ENCODE data around the gene SLF2.

- TF ChIP-seq CREB1 (CRISPR knock-in tag; IDR thresholded peaks at IDR 0.05) (no peak), E2F4 (CRISPR knock-in tag; IDR thresholded peaks at IDR 0.05; ENCODE audit: borderline replicate concordance, low read depth) (no peak), NR1H2 (CRISPR knock-in tag; IDR thresholded peaks at IDR 0.05) (no peak), CTCF (IDR thresholded peaks at IDR 0.05) (no peak), ARID4B (CRISPR knock-in tag; IDR thresholded peaks at IDR 0.05; ENCODE audit: borderline replicate concordance) (no peak), FOXK1 (CRISPR knock-in tag; IDR thresholded peaks at IDR 0.05) (no peak), ZNF138 (CRISPR knock-in tag; conservative IDR thresholded peaks at IDR 0.05) (no peak), ZNF121 (CRISPR knock-in tag; IDR thresholded peaks at IDR 0.05) (no peak), USF2 (CRISPR knock-in tag; IDR thresholded peaks at IDR 0.05) (no peak), MAX (CRISPR knock-in tag; IDR thresholded peaks at IDR 0.05) (no peak), AFF4 (CRISPR knock-in tag; IDR thresholded peaks at IDR 0.05; ENCODE audit: borderline replicate concordance) (no peak), ATF1 (CRISPR knock-in tag; IDR thresholded peaks at IDR 0.05) (no peak), IRF1 (CRISPR knock-in tag; IDR thresholded peaks at IDR 0.05) (no peak), PREB (CRISPR knock-in tag; IDR thresholded peaks at IDR 0.05; ENCODE audit: borderline replicate concordance) (no peak)
These were observed 30.0 kb upstream of the SLF2 start for GRCh38 chr10:100882671-100883311.

Data from WTC11 (cell line).